Endometrium (tissue), 2 donors: ENCODE data around the gene RNF144A.

Experiments
- FAIRE-seq: peaks from 2 replicates; lab custom pipeline; 2012; peaks lifted over from hg19 to GRCh38; lab: Jason Lieb, UNC
- donor health status: control.
- donor health status: control.

RNF144A gene

DNA sequence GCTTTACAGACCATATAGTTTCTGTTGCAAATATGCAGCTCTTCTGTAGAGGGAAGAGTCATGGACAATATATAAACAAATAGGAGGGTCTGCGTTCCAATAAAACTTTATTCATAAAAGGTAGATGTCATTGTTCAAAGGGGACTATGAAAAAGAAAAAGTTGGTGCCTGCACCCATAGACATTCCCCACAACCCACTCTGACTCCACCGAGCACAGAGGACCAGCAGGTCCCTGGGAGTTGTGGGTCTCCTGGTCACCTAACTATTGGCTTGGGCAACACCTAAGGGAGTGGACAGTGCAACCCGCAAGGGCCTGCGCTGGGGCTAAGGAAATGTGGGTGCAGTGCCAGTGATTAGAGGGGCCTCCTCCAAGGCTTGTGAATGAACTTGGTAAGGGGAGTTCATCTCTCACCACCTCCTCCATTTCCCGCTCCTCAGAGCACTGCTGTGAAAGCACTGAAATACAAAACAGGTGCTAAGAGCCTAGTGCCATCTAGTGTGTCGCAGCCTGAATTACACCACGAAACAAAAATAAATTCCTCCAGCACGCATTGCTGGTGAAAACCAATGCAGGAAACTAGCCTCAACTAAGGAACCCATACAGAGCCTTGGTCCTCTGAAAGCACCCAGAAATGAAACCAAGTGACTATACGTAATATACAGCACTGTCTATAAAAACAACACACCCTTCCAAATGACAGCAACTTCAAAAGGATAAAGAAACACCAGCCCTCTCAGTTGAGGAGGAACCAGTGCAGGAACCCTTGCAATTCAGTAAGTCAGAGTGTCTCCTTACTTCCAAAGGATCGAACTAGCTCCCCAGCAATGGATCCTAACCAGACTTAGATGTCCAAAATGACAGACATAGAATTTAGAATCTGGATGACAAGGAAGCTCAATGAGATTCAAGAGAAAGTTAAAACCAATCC lies 166.6 kb downstream of the RNF144A start:
- no peak for FAIRE-seq

DNA sequence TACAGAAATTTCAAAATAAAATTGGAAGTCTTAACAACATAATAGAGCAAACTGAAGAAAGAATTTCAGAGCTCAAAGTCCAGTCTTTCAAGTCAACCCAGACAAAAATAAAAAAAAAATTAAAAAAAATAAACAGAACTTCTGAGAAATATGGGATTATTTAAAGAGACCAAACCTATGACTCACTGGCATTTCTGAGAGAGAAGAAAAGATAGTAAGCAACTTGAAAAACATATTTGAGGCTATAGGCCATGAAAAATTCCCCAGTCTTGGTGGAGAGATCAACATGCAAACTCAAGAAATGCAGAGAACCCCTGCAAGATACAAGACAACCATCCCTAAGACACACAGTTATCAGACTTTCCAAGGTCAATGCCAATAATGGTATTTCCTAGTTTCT lies 167.4 kb downstream of the RNF144A start:
- FAIRE-seq, result no peak

- no peak for FAIRE-seq
These were observed 172.1 kb downstream of the RNF144A start for GRCh38 chr2:7089284-7089683.

DNA sequence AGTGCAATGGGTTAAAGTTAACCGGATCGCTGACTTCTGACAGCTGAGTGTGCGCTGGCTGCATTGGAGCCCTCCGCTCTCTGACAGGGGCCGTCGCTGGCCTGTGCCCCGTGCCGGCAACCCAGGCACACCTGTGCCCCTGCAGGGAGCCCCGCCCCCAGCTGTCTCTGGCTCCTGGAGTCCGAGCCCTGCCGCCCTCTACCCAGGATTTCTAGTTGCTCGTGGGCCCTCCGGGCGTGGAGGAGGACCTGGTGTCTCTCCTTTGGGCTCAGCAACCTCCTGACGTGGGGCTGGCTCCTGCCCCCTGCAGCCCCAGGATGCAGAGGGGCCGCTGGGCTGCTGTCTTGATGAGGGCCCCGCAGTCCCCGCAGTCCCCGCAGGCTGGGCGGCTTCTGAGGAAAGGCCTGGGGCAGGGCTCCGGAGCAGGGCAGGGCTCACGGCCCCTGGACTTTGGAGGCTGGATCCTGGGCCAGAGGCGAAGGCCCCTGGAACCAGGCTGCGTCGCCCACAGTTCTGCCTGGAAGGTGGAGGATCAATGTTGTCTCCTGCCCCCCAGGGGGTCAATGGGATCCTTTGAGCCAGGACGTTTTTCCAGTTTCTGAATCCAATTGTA lies 172.8 kb downstream of the RNF144A start:
- FAIRE-seq, result no peak

DNA sequence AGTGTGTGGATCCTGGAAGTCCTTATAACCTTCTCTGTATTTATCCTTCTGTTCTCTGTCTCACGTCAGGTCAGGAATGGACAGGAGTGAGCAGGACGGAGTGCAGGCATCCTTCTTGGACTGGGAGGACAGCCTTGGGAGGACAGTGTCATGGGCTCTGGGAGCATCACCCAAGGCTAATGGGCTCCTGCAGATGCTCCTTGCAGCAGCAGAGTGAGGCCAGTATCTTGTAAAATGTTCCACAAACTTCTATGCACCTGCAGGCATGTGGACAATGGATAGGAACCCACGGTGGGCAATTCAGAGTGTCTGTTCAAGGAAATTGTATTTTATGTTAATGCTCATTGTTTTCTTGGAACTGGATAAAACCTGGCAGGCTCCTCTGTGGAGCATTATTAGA lies 176.2 kb downstream of the RNF144A start:
- FAIRE-seq, result no peak
